SK-N-SH (cell line): Measurements from ENCODE around the gene TECPR1.

Source experiments
- CHD2 ChIP-seq: fragments of 150-350 bp; IDR thresholded peaks from 2 replicates; pipeline ENCODE4 v1.6.1; 2018; ENCODE audit warnings: low read length; ENCODE audit not compliant: partially characterized antibody
- CTCF ChIP-seq: fragments of 200-600 bp; sonication (generic); IDR thresholded peaks from 2 replicates; pipeline ENCODE4 v1.6.1; 2017; ENCODE audit warnings: antibody characterized with exemption, mild to moderate bottlenecking, moderate library complexity
- EP300 ChIP-seq, 2 experiments: IDR thresholded peaks; 2 replicates each; pipeline versions ENCODE4 v1.4.0 to v1.6.1; 2012; ENCODE audit warnings: borderline replicate concordance in 1 of 2, low read depth in 1 of 2, low read length in 1 of 2
- EZH2phosphoT487 ChIP-seq: fragments of 200-600 bp; sonication (generic); IDR thresholded peaks from 2 replicates; pipeline ENCODE4 v1.6.1; 2017; ENCODE audit warnings: low read depth, mixed run types, mild to moderate bottlenecking, antibody characterized with exemption, moderate library complexity, borderline replicate concordance
- FOXM1 ChIP-seq: IDR thresholded peaks from 2 replicates; pipeline ENCODE4 v1.4.0; 2012; ENCODE audit warnings: low read depth, mild to moderate bottlenecking
- NRF1 ChIP-seq: IDR thresholded peaks from 2 replicates; pipeline ENCODE4 v1.6.1; 2012; ENCODE audit warnings: low read depth, mild to moderate bottlenecking, low read length
- POLR2AphosphoS5 ChIP-seq: IDR thresholded peaks from 2 replicates; pipeline ENCODE4 v1.6.1; 2012; ENCODE audit warnings: low read depth, low read length
- RAD21 ChIP-seq: IDR thresholded peaks from 2 replicates; pipeline ENCODE4 v1.6.1; 2012; ENCODE audit warnings: mild to moderate bottlenecking, low read length
- RCOR1 ChIP-seq: fragments of 150-350 bp; IDR thresholded peaks from 2 replicates; pipeline ENCODE4 v1.6.1; 2017; ENCODE audit warnings: antibody characterized with exemption, low read length
- RFX5 ChIP-seq: IDR thresholded peaks from 2 replicates; pipeline ENCODE4 v1.6.1; 2012; ENCODE audit warnings: mild to moderate bottlenecking, improper control_type of control experiment, low read length
- SIN3A ChIP-seq: IDR thresholded peaks from 2 replicates; pipeline ENCODE4 v1.6.1; 2012; ENCODE audit warnings: low read depth, mild to moderate bottlenecking, low read length, moderate library complexity, borderline replicate concordance
- TCF12 ChIP-seq: IDR thresholded peaks from 2 replicates; pipeline ENCODE4 v1.4.0; 2012
- USF2 ChIP-seq: fragments of 150-350 bp; IDR thresholded peaks from 2 replicates; pipeline ENCODE4 v1.6.1; 2017; ENCODE audit warnings: antibody characterized with exemption, low read length, low read depth, borderline replicate concordance
- YY1 ChIP-seq: IDR thresholded peaks from 2 replicates; pipeline ENCODE4 v1.4.0; 2012; ENCODE audit warnings: low read depth, mild to moderate bottlenecking

DNA sequence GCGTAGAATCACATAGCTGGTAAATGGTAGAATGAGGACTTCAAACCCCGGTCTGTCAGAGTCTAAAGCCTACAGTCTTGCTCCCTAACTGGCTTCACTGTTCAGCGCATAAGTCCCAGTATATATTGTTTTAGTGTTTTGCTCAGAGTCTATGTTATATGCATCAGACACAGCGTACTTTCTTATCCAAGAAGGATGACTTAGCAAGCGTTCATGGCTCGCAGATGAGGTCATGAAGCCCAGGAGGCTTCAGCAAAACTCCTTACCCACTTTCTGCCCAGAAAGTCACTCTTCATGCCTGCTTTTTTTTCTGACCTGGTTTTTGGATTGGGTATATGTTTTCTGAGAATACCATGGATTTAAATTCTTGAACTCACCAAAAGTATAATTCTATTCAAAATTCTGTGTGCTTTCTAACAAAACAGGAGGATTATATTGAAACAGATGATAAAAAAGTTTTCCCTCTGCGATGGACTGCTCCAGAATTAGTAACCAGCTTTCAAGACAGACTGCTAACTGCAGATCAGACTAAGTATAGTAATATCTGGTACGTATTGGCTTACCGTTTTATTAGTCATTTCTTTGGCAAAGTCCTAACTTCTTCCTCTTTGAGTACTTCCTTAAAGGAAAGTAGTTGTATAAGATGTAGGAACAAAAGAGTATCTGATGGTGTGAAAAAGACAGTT, 65.4 kb downstream of the TECPR1 start:
- no peak for TF ChIP-seq CTCF
- no peak for TF ChIP-seq SIN3A
- no peak for TF ChIP-seq POLR2AphosphoS5
- TF ChIP-seq TCF12: no peak; the same call in 1 of the 2 replicates
- no peak for TF ChIP-seq USF2
- TF ChIP-seq RFX5: no peak
- TF ChIP-seq EP300 (IDR thresholded peaks at IDR 0.05; ENCODE audit: borderline replicate concordance in 1 of 2, low read depth in 1 of 2, low read length in 1 of 2): peak in 1 of 2 experiments; percentile 54; a peak in 1 of 4 replicates
- TF ChIP-seq RCOR1: no peak
- TF ChIP-seq EZH2phosphoT487: no peak
- no peak for TF ChIP-seq CHD2
- TF ChIP-seq RAD21: no peak
- TF ChIP-seq FOXM1: no peak
- no peak for TF ChIP-seq YY1
- TF ChIP-seq NRF1: no peak
